Stimulated activated CD4-positive, alpha-beta T cell treated with anti-CD3 and anti-CD28 coated beads, Interleukin-1b, Interleukin-23, amount 100 ng/mL, for 48 hours (primary cell): ENCODE data around the gene EGLN1.

ENCODE experiments used
- DNase-seq: peaks from one replicate; pipeline ENCODE4 v3.0.0-alpha.2; 2020

Gene EGLN1

GRCh38 chr1:231395076-231395997 is 26.8 kb downstream of the EGLN1 start:
- DNase-seq: no peak

GRCh38 chr1:231393668-231394067 is 28.4 kb downstream of the EGLN1 start:
- DNase-seq: no peak

- no peak for DNase-seq
These were observed 29.5 kb downstream of the EGLN1 start for GRCh38 chr1:231392389-231393131.

- no peak for DNase-seq
These were observed 32.0 kb downstream of the EGLN1 start for GRCh38 chr1:231390071-231390470.

- no peak for DNase-seq
These were observed 34.1 kb downstream of the EGLN1 start for GRCh38 chr1:231387770-231388669.

GRCh38 chr1:231386466-231386865 is 35.6 kb downstream of the EGLN1 start:
- no peak for DNase-seq

GRCh38 chr1:231385416-231385748 is 36.7 kb downstream of the EGLN1 start:
- no peak for DNase-seq

- DNase-seq: no peak
These were observed 37.2 kb downstream of the EGLN1 start for GRCh38 chr1:231384696-231385415.

- no peak for DNase-seq
These were observed 38.8 kb downstream of the EGLN1 start for GRCh38 chr1:231383159-231383860.

GRCh38 chr1:231382426-231382825 is 39.7 kb downstream of the EGLN1 start:
- DNase-seq: no peak

- DNase-seq: no peak
These were observed 40.4 kb downstream of the EGLN1 start for GRCh38 chr1:231381729-231382128.

GRCh38 chr1:231376875-231377549 is 45.1 kb downstream of the EGLN1 start:
- no peak for DNase-seq

GRCh38 chr1:231376101-231376500 is 46.0 kb downstream of the EGLN1 start:
- no peak for DNase-seq

- DNase-seq: no peak
These were observed 47.7 kb downstream of the EGLN1 start for GRCh38 chr1:231374394-231374793.

GRCh38 chr1:231372501-231372900 is 49.6 kb downstream of the EGLN1 start:
- no peak for DNase-seq

- DNase-seq: no peak
These were observed 52.8 kb downstream of the EGLN1 start for GRCh38 chr1:231369282-231369681.

GRCh38 chr1:231364192-231364591 is 57.9 kb downstream of the EGLN1 start:
- no peak for DNase-seq

GRCh38 chr1:231363624-231364023 is 58.5 kb downstream of the EGLN1 start:
- no peak for DNase-seq

- DNase-seq: no peak
These were observed 59.8 kb downstream of the EGLN1 start for GRCh38 chr1:231362325-231362724.

GRCh38 chr1:231359113-231359512 is 63.0 kb downstream of the EGLN1 start:
- no peak for DNase-seq

GRCh38 chr1:231357831-231358354 is 64.2 kb downstream of the EGLN1 start:
- peak; percentile 28 for DNase-seq
